Spleen (tissue), 13 donors: Measurements from ENCODE around the gene FAH. TPM values are rescaled to one million over a fixed set of nuclear protein-coding genes. Genes with fewer than 3 reads are reported as not detected.

ENCODE experiments used
- DNase-seq: peaks from one replicate; pipeline ENCODE4 v3.0.0-alpha.2; 2020
- H3K27ac ChIP-seq, 8 donors: fragments of 200-600 bp; sonication (generic) in 7 of 8; 1 replicate in 4 of 8; 2 replicates in 4 of 8; pipeline versions ENCODE4 v1.5.0 to v1.8.0; 2016 to 2021; ENCODE audit warnings: inconsistent platforms in 4 of 8, mild to moderate bottlenecking in 4 of 8, moderate library complexity in 1 of 8
- H3K27me3 ChIP-seq, 7 donors: fragments of 200-600 bp; sonication (generic) in 6 of 7; replicated peaks in 1 of 7; 1 replicate in 4 of 7; 2 replicates in 3 of 7; pipeline versions ENCODE4 v1.5.0 to v1.8.0; 2016 to 2021; ENCODE audit warnings: inconsistent platforms in 3 of 7, mild to moderate bottlenecking in 1 of 7
- H3K36me3 ChIP-seq, 6 donors: fragments of 200-600 bp; sonication (generic) in 5 of 6; 1 replicate in 4 of 6; 2 replicates in 2 of 6; pipeline versions ENCODE4 v1.5.0 to v1.8.0; 2016 to 2021; ENCODE audit warnings: inconsistent platforms in 2 of 6
- H3K4me1 ChIP-seq, 6 donors: fragments of 200-600 bp; sonication (generic) in 5 of 6; 1 replicate in 3 of 6; 2 replicates in 3 of 6; pipeline versions ENCODE4 v1.5.0 to v1.8.0; 2016 to 2021; ENCODE audit warnings: inconsistent platforms in 3 of 6
- H3K4me3 ChIP-seq, 8 donors: fragments of 200-600 bp; sonication (generic) in 7 of 8; 1 replicate in 4 of 8; 2 replicates in 4 of 8; pipeline versions ENCODE4 v1.5.0 to v1.8.0; 2016 to 2021; ENCODE audit warnings: inconsistent platforms in 4 of 8, mild to moderate bottlenecking in 4 of 8, moderate library complexity in 2 of 8
- H3K9me3 ChIP-seq, 8 donors: fragments of 200-600 bp; sonication (generic) in 7 of 8; 1 replicate in 4 of 8; 2 replicates in 4 of 8; pipeline versions ENCODE4 v1.5.0 to v1.8.0; 2016 to 2021; ENCODE audit warnings: inconsistent platforms in 4 of 8
- POLR2A ChIP-seq, 3 donors: fragments of 450-650 bp; IDR thresholded peaks; one replicate each; pipeline ENCODE4 v1.5.1; 2017; ENCODE audit warnings: antibody characterized with exemption in 3 of 3, mild to moderate bottlenecking in 1 of 3
- POLR2AphosphoS5 ChIP-seq, 3 donors: sonication (generic); formaldehyde crosslinking; IDR thresholded peaks; one replicate each; pipeline ENCODE4 v1.5.1; 2017; ENCODE audit warnings: antibody characterized with exemption in 3 of 3
- WGBS, 5 donors: extraction: QIAGEN DNeasy Blood & Tissue Kit in 3 of 5; methylation state at CpG; one replicate each; pipeline versions ENCODE4 v1.1.5 to v1.1.7; 2013 to 2018; 5-methylcytosine and 5-hydroxymethylcytosine counted together
- intact Hi-C: fragments of 100-400 bp; cut with DNase I; formaldehyde crosslinking; loops from one replicate; pipeline ENCODE4 v1.15.0; 2023; ENCODE audit warnings: low total_unique reads
- long read RNA-seq, 2 donors: transcript quantifications; one replicate each; lab custom pipeline, GENCODE V29; 2026
- polyA plus RNA-seq, 3 donors: library from polyadenylated mRNA; stranded (reverse); fragments of 200-250 nt; gene quantifications; one replicate each; pipeline ENCODE4 v1.2.1, GENCODE V29; 2013
- total RNA-seq, 7 donors: library from RNA; depleted of rRNA in 3 of 7; stranded (reverse); fragments of >200 nt in 3 of 7; fragmentation: NEBNext Ultra II Directional in 4 of 7; extraction: Animal tissue kit (Norgen Biotek cat#: 25700) in 4 of 7; gene quantifications; one replicate each; pipeline versions ENCODE4 v1.1.0 to v1.2.1, GENCODE V29; 2016 to 2021
- TF ChIP-seq, protein P1 (sequence below), 11 experiments: fragments of 200-600 bp in 7 of 11; fragments of 450-650 bp in 4 of 11; sonication (generic) in 4 of 11; IDR thresholded peaks in 8 of 11; conservative IDR thresholded peaks in 3 of 11; 1 replicate in 7 of 11; 2 replicates in 4 of 11; pipeline versions ENCODE4 v1.4.0 to v1.8.0; 2016 to 2021; ENCODE audit warnings: antibody characterized with exemption in 11 of 11, inconsistent platforms in 4 of 11, mild to moderate bottlenecking in 1 of 11
- donor health status: healthy with polysubstance abuse.
- donor health status: DM: no; HTN: no; CAD: no; lungs with moderate emphysema.
- donor health status: DM: no; HTN: no; CAD: no.
- donor health status: Bipolar disorder and iron deficiency.
- donor health status: healthy.
- donor health status: DM: no; HTN: no; CAD: no.
- donor health status: DM: yes; HTN: yes; CAD: no.

The FAH gene
- 10 to 100 TPM; 10.2 to 29.1 (median 18.9) TPM for total RNA-seq
- 10 to 100 TPM in 2 of 3 donors, 1 to 10 TPM in 1; 8.5 to 33.1 (median 25.8) TPM for polyA plus RNA-seq
- long read RNA-seq, donor 1, partial matches to known transcripts: 0 of 7 reads
- long read RNA-seq, donor 1, other reads (novel, unspliced or antisense): 0 of 7 reads
- long read RNA-seq, donor 2, partial matches to known transcripts: 0 of 5 reads
- long read RNA-seq, donor 2, other reads (novel, unspliced or antisense): 0 of 5 reads

DNA sequence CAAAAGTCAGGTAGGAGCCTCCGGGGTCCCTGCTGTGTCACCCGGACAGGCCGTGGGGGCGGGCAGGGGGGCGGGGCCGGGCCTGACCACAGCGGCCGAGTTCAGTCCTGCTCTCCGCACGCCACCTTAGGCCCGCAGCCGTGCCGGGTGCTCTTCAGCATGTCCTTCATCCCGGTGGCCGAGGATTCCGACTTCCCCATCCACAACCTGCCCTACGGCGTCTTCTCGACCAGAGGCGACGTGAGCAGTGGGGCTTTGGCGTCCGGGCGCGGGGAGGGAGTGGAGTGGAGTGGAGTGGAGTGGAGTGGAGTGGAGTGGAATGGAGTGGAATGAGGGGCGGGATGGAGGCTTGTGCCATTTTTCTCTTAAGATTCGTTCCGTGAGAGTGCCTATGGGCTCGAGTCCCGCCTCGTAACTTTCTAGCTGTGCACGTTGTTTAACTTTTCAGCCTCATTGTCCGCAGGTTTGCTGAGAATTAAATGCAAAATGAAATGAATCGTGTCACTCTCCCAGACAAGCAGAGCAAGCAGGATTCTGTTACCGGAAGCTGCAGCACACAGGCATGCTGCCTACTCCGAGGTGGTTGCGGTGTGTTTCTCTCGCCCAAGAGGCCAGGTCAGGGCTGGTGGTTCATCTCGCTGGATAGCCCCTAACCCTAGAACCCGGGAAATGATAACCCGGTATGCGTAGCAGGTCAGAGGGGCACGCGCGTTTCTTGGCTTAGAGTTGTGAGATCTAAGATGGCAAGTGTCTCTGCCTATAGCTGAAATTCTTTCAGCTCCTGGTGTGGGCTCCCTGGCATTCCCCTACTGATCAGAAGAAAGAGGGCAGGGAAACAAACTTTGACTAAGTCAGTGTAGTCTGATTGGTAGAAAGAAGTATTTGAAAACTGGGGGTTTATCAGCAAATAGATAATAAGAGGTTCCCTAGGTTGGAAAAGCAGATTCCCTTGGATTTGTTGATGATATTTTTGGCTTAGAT is at the start of gene FAH:
Gene FAH, plus strand, starts transcription at position 104 of the 981 bp plus-strand sequence. Its CDS starts 56 bp downstream, at position 160.
- Histone ChIP-seq H3K4me3 (peak within 1 kb of the TSS; percentile 48 to 89 (median 71)), H3K9me3 (no peaks in the 10 kb centered on the region), H3K27ac (peak within 1 kb of the TSS; percentile 42 to 87 (median 82)), H3K36me3 (no peaks in the 10 kb centered on the region), H3K4me1 (peaks cover 8 to 55% (median 25%) of the 10 kb centered on the region in 6 donors), H3K27me3 (no peaks in the 10 kb centered on the region)
- intact Hi-C loops: loop anchor here (5.0 kb wide), 1 partner anchor 91 kb away; no protein-coding TSS in a partner anchor
- peak; percentile 21 to 73 (median 69) for TF ChIP-seq POLR2AphosphoS5 (IDR thresholded peaks at IDR 0.05)
- TF ChIP-seq POLR2A (IDR thresholded peaks at IDR 0.05): no peak
- TF ChIP-seq, protein P1, sequence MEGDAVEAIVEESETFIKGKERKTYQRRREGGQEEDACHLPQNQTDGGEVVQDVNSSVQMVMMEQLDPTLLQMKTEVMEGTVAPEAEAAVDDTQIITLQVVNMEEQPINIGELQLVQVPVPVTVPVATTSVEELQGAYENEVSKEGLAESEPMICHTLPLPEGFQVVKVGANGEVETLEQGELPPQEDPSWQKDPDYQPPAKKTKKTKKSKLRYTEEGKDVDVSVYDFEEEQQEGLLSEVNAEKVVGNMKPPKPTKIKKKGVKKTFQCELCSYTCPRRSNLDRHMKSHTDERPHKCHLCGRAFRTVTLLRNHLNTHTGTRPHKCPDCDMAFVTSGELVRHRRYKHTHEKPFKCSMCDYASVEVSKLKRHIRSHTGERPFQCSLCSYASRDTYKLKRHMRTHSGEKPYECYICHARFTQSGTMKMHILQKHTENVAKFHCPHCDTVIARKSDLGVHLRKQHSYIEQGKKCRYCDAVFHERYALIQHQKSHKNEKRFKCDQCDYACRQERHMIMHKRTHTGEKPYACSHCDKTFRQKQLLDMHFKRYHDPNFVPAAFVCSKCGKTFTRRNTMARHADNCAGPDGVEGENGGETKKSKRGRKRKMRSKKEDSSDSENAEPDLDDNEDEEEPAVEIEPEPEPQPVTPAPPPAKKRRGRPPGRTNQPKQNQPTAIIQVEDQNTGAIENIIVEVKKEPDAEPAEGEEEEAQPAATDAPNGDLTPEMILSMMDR (IDR thresholded peaks at IDR 0.05 in 8 of 11, conservative IDR thresholded peaks at IDR 0.05 in 3 of 11): no peak
- WGBS, 5 donors: 0 to 2% (median 1%) methylated on average over 32 to 45 of the region's 45 CpGs
- peak; percentile 82 for DNase-seq

DNA sequence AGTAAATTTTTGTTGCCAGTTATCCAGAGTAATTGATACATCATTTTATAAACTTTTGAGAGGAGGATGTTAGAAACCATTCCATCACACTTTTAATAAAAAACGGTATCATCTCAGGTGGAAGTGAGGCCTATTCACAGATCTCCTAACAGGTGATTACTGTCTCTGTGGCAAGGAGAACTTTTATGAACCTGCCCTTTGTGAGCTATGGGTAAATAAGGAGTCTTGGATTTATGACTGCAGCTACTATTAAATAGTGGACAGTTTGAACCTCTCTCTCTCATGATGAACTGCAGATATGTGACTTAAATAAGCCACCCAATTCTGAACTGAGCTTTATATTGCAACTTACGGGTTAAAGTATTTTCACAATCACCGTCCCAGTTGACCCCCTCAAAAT is 47.6 kb upstream of the FAH start:
- no peak for DNase-seq
- Histone ChIP-seq H3K4me1 (peaks cover 0 to 64% (median 20%) of the 10 kb centered on the region in 6 donors), H3K4me3 (no peak overlapping the region), H3K9me3 (no peaks in the 10 kb centered on the region), H3K36me3 (peaks cover 0 to 42% (median 2%) of the 10 kb centered on the region in 6 donors), H3K27me3 (no peaks in the 10 kb centered on the region), H3K27ac (no peak overlapping the region)
- intact Hi-C loops: no loop called here
- 78 to 90% (median 87%) methylated on average over 3 of the region's 3 CpGs for WGBS, 5 donors
- TF ChIP-seq POLR2AphosphoS5 (IDR thresholded peaks at IDR 0.05) (no peak), POLR2A (IDR thresholded peaks at IDR 0.05) (no peak)
- TF ChIP-seq, protein P1 (IDR thresholded peaks at IDR 0.05 in 8 of 11, conservative IDR thresholded peaks at IDR 0.05 in 3 of 11): no peak

DNA sequence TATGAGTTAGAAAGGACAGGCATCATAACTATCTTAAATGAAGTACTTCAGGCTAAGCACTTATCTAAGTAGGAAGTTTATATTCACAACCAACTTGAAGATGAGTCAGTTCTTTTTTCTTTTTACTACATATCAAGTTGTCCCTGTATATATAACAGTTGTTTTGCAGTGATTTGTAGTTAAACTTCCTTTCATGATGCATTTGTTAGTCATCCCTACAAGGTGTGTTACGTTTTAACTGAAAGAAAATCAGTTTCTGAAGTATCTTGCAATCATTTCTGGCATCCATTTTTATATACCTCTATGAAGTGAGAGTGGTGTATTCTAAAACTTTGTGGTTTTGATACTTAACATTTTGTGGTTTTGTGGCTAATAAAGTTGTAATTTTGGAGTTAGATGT is 47.2 kb upstream of the FAH start:
- peaks cover 0 to 63% (median 20%) of the 10 kb centered on the region in 6 donors for H3K4me1 ChIP-seq
- H3K9me3 ChIP-seq: no peaks in the 10 kb centered on the region
- H3K27ac ChIP-seq: no peak overlapping the region
- peaks cover 0 to 39% (median 2%) of the 10 kb centered on the region in 6 donors for H3K36me3 ChIP-seq
- intact Hi-C loops: no loop called here
- TF ChIP-seq POLR2AphosphoS5 (IDR thresholded peaks at IDR 0.05): no peak
- no peak for TF ChIP-seq POLR2A (IDR thresholded peaks at IDR 0.05)
- TF ChIP-seq, protein P1 (IDR thresholded peaks at IDR 0.05 in 8 of 11, conservative IDR thresholded peaks at IDR 0.05 in 3 of 11): no peak
- H3K27me3 ChIP-seq: no peaks in the 10 kb centered on the region
- no peak for DNase-seq
- 35 to 64% (median 50%) methylated on average over 1 of the region's 1 CpG for WGBS, 5 donors
- no peak overlapping the region for H3K4me3 ChIP-seq
